ENCODE data around the gene HAUS1.

Gene HAUS1, protein sequence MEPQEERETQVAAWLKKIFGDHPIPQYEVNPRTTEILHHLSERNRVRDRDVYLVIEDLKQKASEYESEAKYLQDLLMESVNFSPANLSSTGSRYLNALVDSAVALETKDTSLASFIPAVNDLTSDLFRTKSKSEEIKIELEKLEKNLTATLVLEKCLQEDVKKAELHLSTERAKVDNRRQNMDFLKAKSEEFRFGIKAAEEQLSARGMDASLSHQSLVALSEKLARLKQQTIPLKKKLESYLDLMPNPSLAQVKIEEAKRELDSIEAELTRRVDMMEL

GRCh38 chr18:46104128-46104911 is at the start of gene HAUS1:
HAUS1 (plus strand) TSS chr18:46104385; CDS start chr18:46104412, 27 bp downstream.
- peak; percentile 69 for DNase-seq (ENCODE audit: low read depth)

- no peak for DNase-seq (ENCODE audit: low read depth)
These were observed 49.0 kb upstream of the HAUS1 start for GRCh38 chr18:46054956-46055837.

DNA sequence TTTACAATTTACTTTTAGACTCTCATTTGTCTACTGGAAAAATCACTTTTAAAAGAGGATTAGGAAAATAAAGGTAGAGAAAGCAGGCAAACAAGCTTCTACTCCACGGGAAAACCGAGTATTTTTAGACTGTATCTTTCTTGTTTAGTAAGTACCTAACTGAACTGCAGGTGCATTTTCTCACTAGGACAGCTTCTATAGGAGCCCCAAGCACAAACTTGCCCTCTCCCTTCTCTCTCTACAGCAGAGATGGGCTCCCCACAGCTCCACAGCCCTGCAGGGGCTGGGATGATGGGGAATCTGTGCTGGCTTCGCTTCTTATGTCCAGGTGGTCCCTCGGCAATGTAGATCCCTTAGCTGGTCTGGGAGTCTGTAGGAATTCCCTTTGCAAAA is 48.4 kb upstream of the HAUS1 start:
- DNase-seq (ENCODE audit: low read depth) = no peak

DNA sequence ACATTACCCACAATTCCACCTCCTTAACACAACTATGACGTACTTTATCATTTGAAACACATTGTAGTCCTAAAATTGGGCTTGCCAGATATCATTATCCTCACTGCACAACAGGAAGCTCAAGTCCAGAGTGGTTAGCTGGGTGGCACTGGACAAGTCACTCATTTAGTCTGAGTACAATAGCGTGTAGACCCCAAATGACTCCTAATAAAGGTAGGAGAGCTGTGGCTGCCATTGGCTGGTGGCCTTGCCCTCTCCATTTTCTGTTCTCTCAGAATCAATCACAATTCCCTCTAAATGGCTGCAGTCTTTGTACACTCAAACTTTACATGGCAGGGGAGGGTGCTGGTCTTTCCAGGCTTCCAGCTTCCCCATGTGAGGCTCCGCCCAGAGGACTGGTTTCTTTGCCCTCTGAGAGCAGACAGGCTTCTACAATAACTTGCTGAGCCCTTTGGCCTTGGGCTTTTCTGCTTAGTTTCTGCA is 43.8 kb upstream of the HAUS1 start:
- no peak for DNase-seq (ENCODE audit: low read depth)

DNA sequence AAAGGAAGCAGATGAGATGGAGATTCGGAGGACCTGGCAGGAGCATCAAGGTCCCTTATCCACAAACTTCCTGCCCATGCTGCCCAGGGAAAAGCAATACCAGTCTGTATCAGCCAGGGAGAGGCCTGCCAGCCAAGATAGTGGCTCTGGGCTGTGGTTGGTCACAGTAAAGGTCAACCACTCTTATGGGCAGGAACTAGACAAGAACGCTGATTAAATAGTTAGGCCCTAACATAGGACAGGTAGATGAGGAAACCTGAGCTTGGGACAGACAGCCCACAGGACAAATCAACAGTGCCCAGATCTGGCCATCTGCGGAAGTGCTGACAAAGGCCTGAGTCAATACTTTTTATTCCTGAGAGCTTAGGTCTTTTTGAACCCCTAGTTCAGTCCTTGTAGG is 42.8 kb upstream of the HAUS1 start:
- DNase-seq (ENCODE audit: low read depth) = no peak

GRCh38 chr18:46061796-46062195 is 42.4 kb upstream of the HAUS1 start:
- no peak for DNase-seq (ENCODE audit: low read depth)

DNA sequence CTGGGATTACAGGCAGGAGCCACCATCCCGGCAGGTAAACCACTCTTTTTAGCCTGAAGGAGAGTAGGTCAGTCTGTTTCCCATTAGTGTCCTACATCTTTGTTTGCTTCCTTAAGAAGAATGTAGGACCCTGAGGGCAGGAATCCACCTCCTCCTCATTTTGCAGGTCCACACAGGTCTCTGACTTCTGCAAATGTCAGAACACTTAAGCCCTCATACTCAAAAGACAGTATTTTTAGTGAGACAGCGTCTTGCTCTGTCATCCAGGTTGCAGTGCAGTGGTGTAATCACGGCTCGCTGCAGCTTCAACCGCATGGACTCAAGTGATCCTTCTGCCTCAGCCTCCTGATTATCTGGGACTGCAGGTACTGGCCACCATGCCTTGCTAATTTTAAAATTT is 41.4 kb upstream of the HAUS1 start:
- no peak for DNase-seq (ENCODE audit: low read depth)

DNA sequence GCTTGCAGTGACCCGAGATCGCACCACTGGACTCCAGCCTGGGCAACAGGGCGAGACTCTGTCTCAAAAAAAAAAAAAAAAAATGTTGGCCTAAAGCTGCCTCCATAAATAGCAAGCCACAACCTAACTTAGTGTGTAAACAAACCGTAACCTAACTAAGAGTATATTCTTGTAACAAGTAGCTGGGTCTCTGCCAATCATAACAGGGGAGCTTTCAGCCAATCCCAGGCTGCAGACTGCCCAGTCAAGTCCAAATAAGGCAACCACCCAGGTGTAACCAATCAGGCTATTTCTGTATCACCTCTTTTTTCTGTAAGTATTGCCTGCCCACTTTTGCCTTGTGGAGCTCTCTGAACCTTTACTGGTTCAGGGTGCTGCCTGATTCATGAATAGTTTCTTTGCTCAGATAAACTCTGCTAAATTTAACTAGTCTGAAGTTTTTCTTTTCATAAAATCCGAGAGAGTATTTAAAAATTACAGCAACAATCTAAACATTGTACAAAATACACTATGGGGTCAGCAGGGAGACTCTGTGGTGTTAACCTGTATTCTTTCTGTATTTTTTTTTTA is 36.7 kb upstream of the HAUS1 start:
- DNase-seq (ENCODE audit: low read depth) = no peak

DNA sequence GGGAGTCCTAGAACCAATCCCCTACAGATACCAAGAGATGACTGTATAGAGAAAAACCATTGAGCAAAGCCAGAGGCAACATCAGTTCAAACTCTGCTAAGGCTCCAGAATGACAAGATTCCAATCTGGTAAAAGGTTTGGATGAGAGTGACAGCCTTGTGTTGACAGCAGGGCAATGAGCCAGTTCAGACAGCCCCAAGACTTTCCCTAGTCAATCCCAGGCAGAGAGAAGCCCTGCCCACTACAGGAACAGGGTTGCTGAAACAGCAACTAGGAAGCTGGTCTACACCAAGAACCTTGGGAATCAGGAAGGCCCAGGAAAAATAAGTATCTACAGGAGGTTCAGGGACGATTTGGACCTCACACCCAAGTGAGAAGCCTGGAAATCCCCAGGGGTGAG is 35.4 kb upstream of the HAUS1 start:
- DNase-seq (ENCODE audit: low read depth) = no peak

DNA sequence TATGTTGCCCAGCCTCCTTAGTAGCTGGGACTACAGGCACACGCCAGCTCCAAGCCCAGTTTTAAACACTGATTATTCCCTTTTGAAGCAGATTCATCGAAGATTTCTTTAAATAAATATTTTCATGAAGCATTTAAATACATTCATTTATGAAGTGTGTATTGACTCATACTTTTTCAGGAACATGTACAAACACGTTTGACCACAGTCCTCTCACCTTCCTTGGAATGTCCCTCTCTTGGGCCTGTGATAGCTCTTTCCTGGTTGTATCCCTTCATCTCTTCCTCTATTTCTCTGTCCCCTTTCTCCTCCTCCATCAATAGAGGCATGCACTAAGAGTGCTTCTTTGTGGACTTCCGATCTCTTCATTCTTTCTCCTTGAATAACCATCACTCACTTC is 34.7 kb upstream of the HAUS1 start:
- no peak for DNase-seq (ENCODE audit: low read depth)

- no peak for DNase-seq (ENCODE audit: low read depth)
These were observed 34.0 kb upstream of the HAUS1 start for GRCh38 chr18:46070232-46070631.

DNA sequence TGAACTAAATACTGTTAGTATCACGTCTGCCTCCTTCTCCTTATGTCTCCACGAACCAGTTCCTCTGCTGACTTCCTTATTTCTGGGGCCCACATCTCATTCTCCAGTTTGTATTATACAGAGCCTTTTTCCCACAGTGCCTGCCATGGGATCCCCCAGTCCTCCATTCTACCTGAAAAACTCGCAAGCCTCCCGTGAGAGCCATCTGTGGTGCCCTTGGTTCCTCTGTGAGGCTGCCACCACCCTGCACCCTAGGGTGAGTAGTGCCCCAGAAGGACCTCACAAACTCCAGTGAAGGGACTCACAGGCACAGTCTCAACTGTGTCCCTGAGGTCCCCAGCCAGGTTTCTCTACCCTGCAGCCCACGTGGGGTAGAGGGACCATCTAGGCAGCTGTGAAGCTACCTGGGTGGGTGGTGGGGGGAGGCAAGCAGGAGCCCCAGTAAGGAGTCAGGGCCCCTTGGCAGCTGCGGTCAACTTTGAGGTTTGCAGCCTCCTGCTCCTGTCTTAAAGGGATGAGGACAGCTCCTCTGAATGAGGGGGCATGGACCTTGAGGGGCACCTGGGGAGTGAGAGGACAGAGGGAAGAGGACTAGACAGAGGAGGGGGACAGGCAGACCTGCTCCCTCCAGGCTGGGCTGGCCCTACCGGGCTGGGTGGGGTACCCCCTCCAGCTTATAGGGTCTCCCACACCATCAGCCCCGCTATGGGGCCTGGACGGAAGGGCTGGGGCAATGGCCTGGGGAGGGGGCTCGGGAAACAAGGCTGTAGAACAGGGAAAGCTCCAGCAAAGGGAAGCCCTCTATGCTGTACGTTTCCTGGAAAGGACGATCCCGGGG is 33.2 kb upstream of the HAUS1 start:
- no peak for DNase-seq (ENCODE audit: low read depth)

- peak; percentile 29 for DNase-seq (ENCODE audit: low read depth)
These were observed 32.4 kb upstream of the HAUS1 start, which contains the start of gene PSTPIP2 for GRCh38 chr18:46071653-46072375. PSTPIP2 (minus strand) TSS chr18:46072260; CDS start chr18:46072188, 72 bp downstream.

DNA sequence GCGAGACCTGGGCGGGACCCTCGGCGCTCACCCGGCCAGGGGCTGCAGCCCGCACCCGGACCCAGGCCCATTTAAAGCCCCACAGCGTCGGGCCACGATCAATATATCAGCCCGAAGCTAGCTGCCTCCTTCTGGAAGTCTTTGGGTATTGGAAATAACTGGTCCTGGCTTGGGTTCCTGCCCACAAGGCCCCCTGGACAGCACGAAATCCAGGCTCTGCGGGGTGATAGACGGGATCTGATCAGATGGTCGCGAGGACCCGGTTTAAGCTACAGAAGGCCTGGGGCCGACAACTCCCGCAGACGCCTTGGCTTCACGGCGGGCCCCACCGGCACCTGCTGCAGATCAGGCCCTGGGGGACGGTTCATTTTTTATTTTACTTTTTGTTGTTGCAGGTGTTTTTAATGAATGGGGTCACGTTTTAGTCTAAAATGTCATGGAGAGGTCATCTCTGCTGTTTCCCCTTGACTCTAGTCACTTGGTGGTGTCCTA is 31.8 kb upstream of the HAUS1 start:
- DNase-seq (ENCODE audit: low read depth) = no peak

GRCh38 chr18:46072959-46073358 is 31.2 kb upstream of the HAUS1 start:
- no peak for DNase-seq (ENCODE audit: low read depth)

DNA sequence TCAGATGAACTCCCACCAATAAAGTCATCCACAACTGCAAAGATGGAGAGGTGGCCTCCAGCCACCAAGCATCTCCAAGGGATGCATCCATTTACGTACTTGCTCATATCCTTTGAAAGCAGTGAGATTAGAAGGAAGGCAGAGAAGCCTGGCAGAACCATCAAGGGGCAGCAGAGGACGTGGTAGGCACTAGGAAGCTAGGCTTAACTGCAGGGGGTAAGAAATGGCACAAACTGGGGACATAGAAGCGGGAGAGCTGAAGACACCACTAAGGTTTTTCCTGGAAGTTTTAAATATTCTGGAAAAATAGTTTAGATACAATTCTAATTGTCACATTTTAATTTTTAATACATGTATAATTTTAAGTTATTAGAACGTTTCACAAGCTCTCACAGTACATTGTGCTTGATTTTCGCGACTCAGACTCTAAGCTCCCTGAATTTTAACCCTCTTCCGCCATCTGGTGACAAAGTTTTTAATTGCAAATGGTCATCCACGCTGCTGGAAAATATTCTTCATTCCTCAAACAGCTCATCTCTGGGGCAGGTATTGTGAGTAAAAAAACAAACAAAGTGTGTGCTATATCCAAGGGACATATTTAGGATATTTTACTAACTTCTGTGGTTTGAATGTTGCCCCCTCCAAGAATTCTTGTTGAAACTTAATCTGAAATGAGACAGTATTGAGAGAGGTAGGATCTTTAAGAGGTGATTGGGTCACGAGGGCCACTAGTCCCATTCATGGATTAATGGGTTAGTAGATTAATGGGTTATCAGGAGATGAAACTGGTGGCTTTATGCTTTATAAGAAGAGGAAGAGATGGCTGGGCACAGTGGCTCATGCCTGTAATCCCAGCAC is 30.5 kb upstream of the HAUS1 start:
- no peak for DNase-seq (ENCODE audit: low read depth)

DNA sequence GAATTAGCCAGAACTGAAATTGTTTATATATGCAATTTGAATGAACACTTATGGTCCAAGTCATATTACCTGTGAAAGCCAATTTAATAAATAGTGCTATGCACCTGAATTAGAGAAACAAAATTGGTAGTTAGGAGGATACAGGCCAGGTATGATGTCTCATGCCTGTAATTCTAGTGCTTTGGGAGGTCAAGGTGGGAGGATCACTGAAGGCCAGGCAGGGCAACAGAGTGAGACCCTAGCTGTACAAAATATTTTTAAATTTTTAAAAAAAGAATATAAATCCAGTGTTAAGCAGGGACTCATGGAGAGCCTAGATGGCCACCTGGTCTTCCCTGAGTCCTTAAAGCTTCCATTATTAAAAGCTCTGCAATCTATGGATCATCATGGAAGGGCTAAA is 24.8 kb upstream of the HAUS1 start:
- no peak for DNase-seq (ENCODE audit: low read depth)

DNA sequence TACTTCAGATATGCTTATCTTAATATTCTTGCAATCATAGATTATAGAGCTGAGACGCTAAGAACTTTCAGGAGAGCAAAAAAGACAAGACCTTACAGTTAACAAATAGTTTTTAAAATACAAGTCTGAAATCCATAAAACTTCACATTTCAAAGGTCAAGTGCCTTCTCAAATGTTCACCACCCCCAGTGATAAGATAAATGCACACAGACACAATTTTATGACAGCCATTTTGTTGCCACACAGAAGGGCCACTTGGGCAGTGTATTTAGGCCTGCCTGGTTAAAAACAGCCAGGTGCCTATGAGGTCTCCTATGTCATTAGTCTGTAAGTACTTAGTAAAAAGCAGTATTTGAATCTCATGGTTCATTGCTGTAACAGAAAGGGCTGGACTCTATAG is 24.0 kb upstream of the HAUS1 start:
- no peak for DNase-seq (ENCODE audit: low read depth)

GRCh38 chr18:46084431-46084830 is 19.8 kb upstream of the HAUS1 start:
- DNase-seq (ENCODE audit: low read depth) = no peak
